Thyroid gland (tissue), 4 donors: ENCODE results near the gene RAB11FIP3. TPM values are rescaled to one million over a fixed set of nuclear protein-coding genes. Genes with fewer than 3 reads are reported as not detected.

Experiments
- DNase-seq, 2 donors: peaks; one replicate each; pipeline ENCODE4 v3.0.0-alpha.2; 2019
- H3K27ac ChIP-seq, 3 donors: fragments of 200-600 bp; sonication (generic); 1 replicate in 2 of 3; 2 replicates in 1 of 3; pipeline ENCODE4 v1.5.1; 2016 to 2019; ENCODE audit warnings: mild to moderate bottlenecking in 1 of 3, moderate library complexity in 1 of 3
- H3K27me3 ChIP-seq: fragments of 200-600 bp; sonication (generic); one replicate; pipeline ENCODE4 v1.5.1; 2019
- H3K36me3 ChIP-seq, 2 donors: fragments of 200-600 bp; sonication (generic); one replicate each; pipeline ENCODE4 v1.5.1; 2016 to 2019
- H3K4me1 ChIP-seq, 2 donors: fragments of 200-600 bp; sonication (generic); one replicate each; pipeline ENCODE4 v1.5.1; 2017 to 2019
- H3K4me3 ChIP-seq, 3 donors: fragments of 200-600 bp; sonication (generic); replicated peaks in 1 of 3; 1 replicate in 2 of 3; 2 replicates in 1 of 3; pipeline ENCODE4 v1.5.1; 2016; ENCODE audit warnings: mild to moderate bottlenecking in 1 of 3
- H3K9me3 ChIP-seq: fragments of 200-600 bp; sonication (generic); one replicate; pipeline ENCODE4 v1.5.1; 2017
- CTCF ChIP-seq, 6 experiments: fragments of 200-600 bp in 3 of 6; fragments of 450-650 bp in 3 of 6; sonication (generic) in 3 of 6; IDR thresholded peaks; one replicate each; pipeline ENCODE4 v1.5.1; 2016 to 2019; ENCODE audit warnings: antibody characterized with exemption in 6 of 6, mild to moderate bottlenecking in 2 of 6, inconsistent platforms in 1 of 6, moderate library complexity in 1 of 6
- POLR2A ChIP-seq, 2 donors: fragments of 450-650 bp; IDR thresholded peaks; one replicate each; pipeline ENCODE4 v1.6.1; 2017; ENCODE audit warnings: antibody characterized with exemption in 2 of 2, mild to moderate bottlenecking in 2 of 2, moderate library complexity in 1 of 2
- WGBS, 2 donors: methylation state at CpG; one replicate each; pipeline ENCODE4 v1.1.5; 2017; 5-methylcytosine and 5-hydroxymethylcytosine counted together
- intact Hi-C: fragments of 100-400 bp; cut with DNase I; formaldehyde crosslinking; loops from one replicate; pipeline ENCODE4 v1.15.1; 2023
- total RNA-seq, 4 donors: library from RNA; depleted of rRNA; stranded (reverse); fragments of >200 nt; gene quantifications; one replicate each; pipeline ENCODE4 v1.2.3, GENCODE V29; 2016

The RAB11FIP3 gene
- total RNA-seq, 4 donors from 2014 or later: 26.6 to 34.3 (median 28.0) TPM

GRCh38 chr16:378821-379182 lies 46.6 kb upstream of the RAB11FIP3 start:
- TF ChIP-seq CTCF (IDR thresholded peaks at IDR 0.05): no peak
- TF ChIP-seq POLR2A (IDR thresholded peaks at IDR 0.05): no peak
- no peak for DNase-seq
- intact Hi-C loops: no loop called here
- Histone ChIP-seq H3K9me3 (no peaks in the 10 kb centered on the region), H3K27me3 (no peaks in the 10 kb centered on the region), H3K4me1 (peaks cover 28 to 29% of the 10 kb centered on the region in 2 donors), H3K4me3 (no peak overlapping the region), H3K27ac (peak overlapping the region in 1 of 3 donors; percentile 30), H3K36me3 (peaks cover 7 to 32% of the 10 kb centered on the region in 2 donors)
- 48 to 73% methylated on average over 6 to 8 of the region's 14 CpGs for WGBS, 2 donors

GRCh38 chr16:379183-379960 lies 46.1 kb upstream of the RAB11FIP3 start:
- intact Hi-C loops: no loop called here
- peaks cover 28 to 33% of the 10 kb centered on the region in 2 donors for H3K4me1 ChIP-seq
- H3K27ac ChIP-seq: peak overlapping the region; percentile 26 to 57 (median 54)

GRCh38 chr16:379961-380761 lies 45.3 kb upstream of the RAB11FIP3 start:
- intact Hi-C loops: loop anchor here (10.0 kb wide), 1 partner anchor 105 kb away; no protein-coding TSS in a partner anchor
- DNase-seq: no peak
- TF ChIP-seq CTCF (IDR thresholded peaks at IDR 0.05) (no peak), POLR2A (IDR thresholded peaks at IDR 0.05) (no peak)

More at GRCh38 chr16:379183-379960, 46.1 kb upstream of the RAB11FIP3 start:
- peaks cover 7 to 26% of the 10 kb centered on the region in 2 donors for H3K36me3 ChIP-seq
- H3K9me3 ChIP-seq: no peaks in the 10 kb centered on the region
- WGBS, 2 donors: 53 to 54% methylated on average over 5 to 12 of the region's 16 CpGs
- H3K27me3 ChIP-seq: no peaks in the 10 kb centered on the region
- no peak for TF ChIP-seq CTCF (IDR thresholded peaks at IDR 0.05)
- TF ChIP-seq POLR2A (IDR thresholded peaks at IDR 0.05): peak in 1 of 2 donors; percentile 26
- DNase-seq: peak; percentile 98 to 99
- H3K4me3 ChIP-seq: no peak overlapping the region

GRCh38 chr16:380762-381011 lies 44.8 kb upstream of the RAB11FIP3 start:
- WGBS, 2 donors: 11% methylated on average over 11 of the region's 12 CpGs; no CpG with 5 or more reads in 1 of the 2 donors
- no peaks in the 10 kb centered on the region for H3K9me3 ChIP-seq
- H3K27me3 ChIP-seq: no peaks in the 10 kb centered on the region
- H3K4me1 ChIP-seq: peaks cover 28 to 33% of the 10 kb centered on the region in 2 donors
- no peak for DNase-seq
- H3K36me3 ChIP-seq: peaks cover 0 to 17% of the 10 kb centered on the region in 2 donors
- intact Hi-C loops: loop anchor here (10.0 kb wide), 1 partner anchor 104 kb away; no protein-coding TSS in a partner anchor
- peak overlapping the region in 1 of 3 donors; percentile 40 for H3K27ac ChIP-seq
- TF ChIP-seq POLR2A (IDR thresholded peaks at IDR 0.05): no peak
- no peak for TF ChIP-seq CTCF (IDR thresholded peaks at IDR 0.05)
- peak overlapping the region; percentile 26 to 92 (median 45) for H3K4me3 ChIP-seq

More at GRCh38 chr16:379961-380761, 45.3 kb upstream of the RAB11FIP3 start:
- H3K27ac ChIP-seq: peak overlapping the region in 2 of 3 donors; percentile 54 to 57
- H3K9me3 ChIP-seq: no peaks in the 10 kb centered on the region
- H3K27me3 ChIP-seq: no peaks in the 10 kb centered on the region
- peaks cover 28 to 33% of the 10 kb centered on the region in 2 donors for H3K4me1 ChIP-seq
- 82 to 84% methylated on average over 15 to 27 of the region's 27 CpGs for WGBS, 2 donors
- H3K4me3 ChIP-seq: peak overlapping the region in 1 of 3 donors; percentile 92
- H3K36me3 ChIP-seq: peaks cover under 1 to 19% of the 10 kb centered on the region in 2 donors
